Mesothelial cell of epicardium (in vitro differentiated cells): ENCODE measurements around the gene SLCO4A1. TPM values are rescaled to one million over a fixed set of nuclear protein-coding genes. Genes with fewer than 3 reads are reported as not detected.

ENCODE experiments used
- DNase-seq, 2 experiments: peaks; one replicate each; pipeline ENCODE4 v3.0.0; 2021; ENCODE audit warnings: low spot score in 2 of 2; ENCODE audit not compliant: unreplicated experiment in 2 of 2
- H3K27ac Mint-ChIP-seq: 2 replicates; pipeline ENCODE4 v1.8.0; 2021; ENCODE audit warnings: mixed read lengths
- H3K27me3 Mint-ChIP-seq: 2 replicates; pipeline ENCODE4 v1.8.0; 2021; ENCODE audit warnings: low read depth, mixed read lengths
- H3K36me3 Mint-ChIP-seq: 2 replicates; pipeline ENCODE4 v1.8.0; 2021; ENCODE audit warnings: mixed read lengths
- H3K4me1 Mint-ChIP-seq: 2 replicates; pipeline ENCODE4 v1.8.0; 2021; ENCODE audit warnings: mixed read lengths
- H3K4me3 Mint-ChIP-seq: 2 replicates; pipeline ENCODE4 v1.8.0; 2021; ENCODE audit warnings: mild to moderate bottlenecking, moderate library complexity, mixed read lengths
- H3K9me3 Mint-ChIP-seq: 2 replicates; pipeline ENCODE4 v1.8.0; 2021; ENCODE audit warnings: mixed read lengths
- total RNA-seq: library from RNA; stranded (reverse); gene quantifications from 3 replicates; pipeline ENCODE4 v1.2.1, GENCODE V29; 2021
- TF ChIP-seq, protein P1 (sequence below): fragments of 200-600 bp; sonication (generic); IDR thresholded peaks from one replicate; pipeline ENCODE4 v1.5.0; 2021; ENCODE audit warnings: antibody characterized with exemption; ENCODE audit not compliant: unreplicated experiment

The SLCO4A1 gene
- total RNA-seq, 1 donor from 2014 or later = 3.7 TPM

DNA sequence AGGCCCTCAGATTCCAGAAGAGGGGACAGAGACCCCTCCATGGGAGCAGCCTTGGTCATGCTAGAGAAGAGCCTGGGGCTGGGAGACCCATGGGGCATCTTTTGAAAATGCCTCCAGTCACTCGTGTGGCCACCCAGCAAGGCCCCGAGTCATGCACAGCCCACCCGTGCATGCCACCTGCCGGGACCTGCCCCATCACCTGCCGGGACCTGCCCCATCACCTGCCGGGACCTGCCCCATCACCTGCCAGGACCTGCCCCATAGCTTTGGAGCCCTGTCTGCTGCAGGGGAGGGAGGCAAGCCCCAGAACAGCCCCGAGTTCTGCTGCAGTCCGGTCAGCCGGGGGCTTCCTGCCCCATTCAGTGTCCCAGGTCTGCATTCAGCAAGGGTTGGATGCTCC lies 37.5 kb upstream of the SLCO4A1 start:
- Mint-ChIP-seq H3K27me3 (peaks cover 45% of the 10 kb centered on the region), H3K4me3 (no peak overlapping the region), H3K4me1 (peaks cover 8% of the 10 kb centered on the region), H3K36me3 (no peaks in the 10 kb centered on the region), H3K27ac (no peak overlapping the region), H3K9me3 (no peaks in the 10 kb centered on the region)
- no peak for DNase-seq
- TF ChIP-seq, protein P1, sequence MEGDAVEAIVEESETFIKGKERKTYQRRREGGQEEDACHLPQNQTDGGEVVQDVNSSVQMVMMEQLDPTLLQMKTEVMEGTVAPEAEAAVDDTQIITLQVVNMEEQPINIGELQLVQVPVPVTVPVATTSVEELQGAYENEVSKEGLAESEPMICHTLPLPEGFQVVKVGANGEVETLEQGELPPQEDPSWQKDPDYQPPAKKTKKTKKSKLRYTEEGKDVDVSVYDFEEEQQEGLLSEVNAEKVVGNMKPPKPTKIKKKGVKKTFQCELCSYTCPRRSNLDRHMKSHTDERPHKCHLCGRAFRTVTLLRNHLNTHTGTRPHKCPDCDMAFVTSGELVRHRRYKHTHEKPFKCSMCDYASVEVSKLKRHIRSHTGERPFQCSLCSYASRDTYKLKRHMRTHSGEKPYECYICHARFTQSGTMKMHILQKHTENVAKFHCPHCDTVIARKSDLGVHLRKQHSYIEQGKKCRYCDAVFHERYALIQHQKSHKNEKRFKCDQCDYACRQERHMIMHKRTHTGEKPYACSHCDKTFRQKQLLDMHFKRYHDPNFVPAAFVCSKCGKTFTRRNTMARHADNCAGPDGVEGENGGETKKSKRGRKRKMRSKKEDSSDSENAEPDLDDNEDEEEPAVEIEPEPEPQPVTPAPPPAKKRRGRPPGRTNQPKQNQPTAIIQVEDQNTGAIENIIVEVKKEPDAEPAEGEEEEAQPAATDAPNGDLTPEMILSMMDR = no peak

DNA sequence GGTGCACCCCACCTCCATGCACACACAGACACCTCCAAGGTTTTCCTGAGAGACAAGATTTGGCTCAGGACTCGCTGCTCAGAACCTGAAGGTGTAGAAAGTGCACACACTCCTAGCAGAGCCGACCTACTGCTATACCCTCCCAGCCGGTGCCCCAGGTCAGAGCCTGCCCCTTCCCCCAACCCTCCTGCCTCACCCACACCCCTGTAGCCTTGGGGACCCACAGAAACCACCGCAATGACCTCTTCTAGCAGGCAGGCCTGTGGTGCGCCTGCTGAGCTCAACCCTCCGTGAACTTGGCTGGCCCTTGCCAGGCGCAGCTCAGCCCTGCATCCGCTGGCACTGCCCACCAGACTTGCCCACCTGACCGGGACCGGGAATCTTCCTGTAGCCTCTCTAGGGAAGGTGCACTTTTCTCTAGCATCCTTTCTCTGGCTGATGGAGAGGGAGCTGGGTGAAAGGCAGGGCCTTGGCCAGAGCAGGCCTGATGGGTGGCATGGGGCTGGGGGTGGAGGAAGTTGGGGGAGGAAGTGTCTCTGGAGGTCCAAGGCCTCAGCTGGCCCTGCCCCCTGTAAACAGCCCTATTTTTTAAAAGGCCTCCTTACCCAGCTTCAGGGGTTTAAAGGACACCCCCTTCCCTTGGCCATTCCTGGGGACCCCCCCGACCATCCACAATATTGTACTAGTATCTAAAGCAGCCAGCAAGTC lies 36.9 kb upstream of the SLCO4A1 start:
- Mint-ChIP-seq H3K9me3 (peaks cover under 1% of the 10 kb centered on the region), H3K4me1 (peaks cover 8% of the 10 kb centered on the region), H3K27ac (no peak overlapping the region), H3K27me3 (peaks cover 40% of the 10 kb centered on the region), H3K4me3 (no peak overlapping the region), H3K36me3 (no peaks in the 10 kb centered on the region)
- TF ChIP-seq, protein P1 = no peak
- no peak for DNase-seq

DNA sequence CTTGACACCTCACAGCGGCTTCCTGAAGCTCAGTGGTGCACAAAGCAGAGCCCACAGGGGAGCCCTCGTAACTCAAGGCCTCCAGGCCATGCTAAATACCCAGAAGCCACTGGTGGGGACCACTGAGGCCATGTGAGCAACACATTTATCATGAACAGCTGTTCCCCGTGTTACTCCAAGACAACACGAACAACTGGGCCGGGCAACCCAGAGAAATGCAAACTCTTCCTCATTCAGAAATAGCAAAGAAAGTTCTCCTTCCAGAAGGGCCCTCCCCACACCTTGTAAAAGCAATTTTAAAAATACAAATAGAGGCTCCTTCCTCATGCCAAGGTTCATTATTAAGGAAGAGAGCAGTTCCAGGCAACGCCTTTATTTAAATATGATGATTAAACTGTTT lies 36.3 kb upstream of the SLCO4A1 start:
- Mint-ChIP-seq H3K9me3 (peaks cover 4% of the 10 kb centered on the region), H3K4me1 (peaks cover 8% of the 10 kb centered on the region), H3K4me3 (no peak overlapping the region), H3K27me3 (peaks cover 39% of the 10 kb centered on the region), H3K27ac (no peak overlapping the region), H3K36me3 (no peaks in the 10 kb centered on the region)
- TF ChIP-seq, protein P1 = no peak
- no peak for DNase-seq

DNA sequence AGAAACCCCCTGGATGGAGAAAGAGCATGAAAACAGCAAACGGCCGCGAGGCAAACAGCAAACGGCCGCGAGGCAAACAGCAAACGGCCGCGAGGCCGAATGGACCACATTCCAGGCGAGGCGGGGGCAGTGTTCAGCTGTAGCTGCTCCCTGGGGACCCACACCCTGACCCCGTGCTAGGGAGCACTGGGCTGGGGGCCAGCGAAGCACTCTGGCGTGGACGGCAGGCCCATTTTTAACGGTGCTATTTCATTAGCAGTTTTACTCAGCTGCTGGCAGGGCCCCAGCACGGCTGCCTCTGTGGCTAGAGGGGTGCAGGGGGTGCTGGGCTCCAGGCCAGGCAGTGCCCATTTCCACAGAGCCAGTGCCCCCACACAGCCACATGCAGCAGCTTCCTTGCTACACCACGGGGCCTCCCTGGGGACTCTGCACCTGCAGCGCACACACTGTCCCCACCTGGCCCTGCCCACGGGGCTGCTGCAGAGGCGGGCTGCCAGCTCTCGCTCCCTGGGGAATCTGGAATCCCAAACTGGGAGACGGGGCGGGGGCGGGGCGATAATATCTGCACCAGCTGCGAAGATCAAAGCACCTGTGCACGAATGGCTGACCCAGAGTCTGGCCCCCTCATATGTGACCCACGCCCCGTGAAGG lies 35.6 kb upstream of the SLCO4A1 start:
- Mint-ChIP-seq H3K4me3 (no peak overlapping the region), H3K36me3 (no peaks in the 10 kb centered on the region), H3K4me1 (peaks cover 8% of the 10 kb centered on the region), H3K9me3 (peaks cover 4% of the 10 kb centered on the region), H3K27ac (no peak overlapping the region), H3K27me3 (peaks cover 35% of the 10 kb centered on the region)
- DNase-seq = no peak
- TF ChIP-seq, protein P1 = no peak

DNA sequence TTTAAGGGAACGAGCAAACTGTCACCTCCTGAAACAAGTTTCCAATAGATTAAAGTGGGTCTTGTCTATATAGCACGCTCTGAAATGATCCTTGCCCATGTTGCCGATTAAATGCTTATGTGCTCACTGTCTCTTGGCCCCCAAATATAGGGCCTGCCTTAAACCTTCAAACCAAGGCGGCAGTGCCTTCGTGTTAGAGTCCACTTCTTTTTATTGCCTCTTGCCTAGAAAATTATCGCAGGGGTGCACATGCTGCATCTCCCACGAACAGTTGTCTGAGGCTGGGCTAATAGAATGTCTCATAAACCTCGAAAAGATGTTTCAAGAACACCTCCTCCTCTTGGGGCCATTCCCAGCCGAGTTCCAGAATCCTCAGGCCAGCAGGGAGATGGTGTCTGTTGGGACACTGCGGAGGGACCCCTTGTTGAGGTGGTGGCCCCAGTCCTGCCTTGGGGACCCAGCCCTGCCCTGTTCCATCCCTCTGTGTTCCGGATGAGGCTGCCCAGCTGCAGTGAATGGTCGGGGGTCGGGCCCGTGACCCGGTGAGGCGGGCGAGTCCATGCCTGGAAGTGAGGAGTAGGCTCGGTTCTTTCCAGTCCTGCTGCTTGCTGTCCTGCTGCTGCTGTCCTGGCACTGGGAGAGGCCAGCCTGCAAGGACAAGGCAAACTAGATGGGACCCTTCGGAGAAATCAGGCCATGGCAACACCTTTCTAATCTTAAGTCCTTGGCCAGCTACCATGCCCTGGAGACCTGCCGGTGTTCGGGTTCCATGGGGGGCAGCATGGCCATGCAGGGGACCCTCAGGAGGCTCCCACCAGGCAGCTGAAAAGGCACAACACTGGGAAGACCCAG lies 34.7 kb upstream of the SLCO4A1 start:
- H3K4me1 Mint-ChIP-seq = peaks cover 8% of the 10 kb centered on the region
- no peak overlapping the region for H3K27ac Mint-ChIP-seq
- no peak for DNase-seq
- H3K4me3 Mint-ChIP-seq = no peak overlapping the region
- TF ChIP-seq, protein P1 = no peak
- H3K27me3 Mint-ChIP-seq = peaks cover 26% of the 10 kb centered on the region
- peaks cover 5% of the 10 kb centered on the region for H3K9me3 Mint-ChIP-seq
- H3K36me3 Mint-ChIP-seq = no peaks in the 10 kb centered on the region
